NCI-H460 (cell line): ENCODE measurements around the gene DTWD1. TPM values are rescaled to one million over a fixed set of nuclear protein-coding genes. Genes with fewer than 3 reads are reported as not detected.

ENCODE experiments used
- total RNA-seq: library from RNA; depleted of rRNA; stranded (reverse); fragments of >200 nt; shearing (Covaris generic); gene quantifications from 2 replicates; pipeline ENCODE4 v1.2.3, GENCODE V29; 2014; rRNA removed

DTWD1 gene
- total RNA-seq, 1 experiment from 2014 or later: 89.2 TPM

Other genes starting within 250 kb of the DTWD1 start
- gene FGF7, start 197.8 kb upstream of the DTWD1 start, total RNA-seq: 0.20 and 1.1 TPM in 2 replicates
- 4.0 and 6.7 TPM in 2 replicates for gene FAM227B, start 230 bp upstream of the DTWD1 start, total RNA-seq